ENCODE data around the gene CEMP1.

GRCh38 chr16:2484898-2485508 is 46.2 kb downstream of the CEMP1 start:
- TF ChIP-seq CTCF (IDR thresholded peaks at IDR 0.05), result no peak
- peak; percentile 49; the same call in 1 of the 2 replicates for TF ChIP-seq GABPB1 (CRISPR knock-in tag; IDR thresholded peaks at IDR 0.05)
- TF ChIP-seq USF2 (CRISPR knock-in tag; IDR thresholded peaks at IDR 0.05), result no peak
- TF ChIP-seq ZBTB21 (CRISPR knock-in tag; IDR thresholded peaks at IDR 0.05; ENCODE audit: borderline replicate concordance), result no peak
- TF ChIP-seq SMAD3 (CRISPR knock-in tag; IDR thresholded peaks at IDR 0.05; ENCODE audit: borderline replicate concordance), result no peak
- TF ChIP-seq SP1 (CRISPR knock-in tag; conservative IDR thresholded peaks at IDR 0.05), result no peak
- no peak for TF ChIP-seq ATF2 (CRISPR knock-in tag; IDR thresholded peaks at IDR 0.05; ENCODE audit: borderline replicate concordance, low read depth)
- no peak for TF ChIP-seq ESRRA (CRISPR knock-in tag; IDR thresholded peaks at IDR 0.05; ENCODE audit: borderline replicate concordance)
